Fibroblast of skin of abdomen (primary cell): ENCODE results near the gene KRTCAP3. TPM values are rescaled to one million over a fixed set of nuclear protein-coding genes. Genes with fewer than 3 reads are reported as not detected.
"Not testable (repeated sequence)": the region's sequence is repeated elsewhere in the genome, so short reads cannot be mapped to it uniquely, and the experiment has no call there.

Experiments
- DNase-seq: peaks from one replicate; pipeline ENCODE4 v3.0.0-alpha.2; 2013
- polyA plus RNA-seq, 2 experiments: library from polyadenylated mRNA; unstranded; fragments of 120-200 nt; gene quantifications; one replicate each; pipeline ENCODE4 v1.2.1, GENCODE V29; 2013; ENCODE audit not compliant: insufficient read length in 2 of 2

The KRTCAP3 gene, protein sequence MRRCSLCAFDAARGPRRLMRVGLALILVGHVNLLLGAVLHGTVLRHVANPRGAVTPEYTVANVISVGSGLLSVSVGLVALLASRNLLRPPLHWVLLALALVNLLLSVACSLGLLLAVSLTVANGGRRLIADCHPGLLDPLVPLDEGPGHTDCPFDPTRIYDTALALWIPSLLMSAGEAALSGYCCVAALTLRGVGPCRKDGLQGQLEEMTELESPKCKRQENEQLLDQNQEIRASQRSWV
- 0.73 TPM for polyA plus RNA-seq (2013, experiment 1 of 2; ENCODE audit: insufficient read length)
- 1.1 TPM for polyA plus RNA-seq (2013, experiment 2 of 2; ENCODE audit: insufficient read length)

GRCh38 chr2:27441958-27442919 is at the start of gene KRTCAP3:
Gene KRTCAP3 (plus strand): TSS chr2:27442381. CDS start chr2:27442413, 32 bp downstream.
- no peak for DNase-seq

GRCh38 chr2:27393225-27393624 is 49.0 kb upstream of the KRTCAP3 start:
- DNase-seq = no peak

DNA sequence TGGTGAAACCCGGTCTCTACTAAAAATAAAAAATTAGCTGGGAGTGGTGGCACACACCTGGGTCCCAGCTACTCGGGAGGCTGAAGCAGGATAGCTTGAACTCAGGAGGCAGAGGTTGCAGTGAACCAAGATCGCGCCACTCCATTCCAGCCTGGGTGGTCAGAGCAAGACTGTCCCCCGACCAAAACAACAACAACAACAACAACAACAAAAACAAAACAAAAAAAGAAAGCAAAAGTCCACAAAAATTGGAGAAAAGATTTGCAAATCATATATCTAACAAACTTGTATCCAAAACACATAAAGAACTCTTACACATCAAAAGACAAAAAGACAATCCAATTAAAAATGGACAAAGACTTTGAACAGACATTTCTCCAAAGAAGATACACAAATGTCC is 43.2 kb upstream of the KRTCAP3 start:
- DNase-seq = no peak

- no peak for DNase-seq
These were observed 41.6 kb upstream of the KRTCAP3 start for GRCh38 chr2:27400348-27401135.

- peak; percentile 41 for DNase-seq
These were observed 34.2 kb upstream of the KRTCAP3 start for GRCh38 chr2:27407798-27408491.

DNA sequence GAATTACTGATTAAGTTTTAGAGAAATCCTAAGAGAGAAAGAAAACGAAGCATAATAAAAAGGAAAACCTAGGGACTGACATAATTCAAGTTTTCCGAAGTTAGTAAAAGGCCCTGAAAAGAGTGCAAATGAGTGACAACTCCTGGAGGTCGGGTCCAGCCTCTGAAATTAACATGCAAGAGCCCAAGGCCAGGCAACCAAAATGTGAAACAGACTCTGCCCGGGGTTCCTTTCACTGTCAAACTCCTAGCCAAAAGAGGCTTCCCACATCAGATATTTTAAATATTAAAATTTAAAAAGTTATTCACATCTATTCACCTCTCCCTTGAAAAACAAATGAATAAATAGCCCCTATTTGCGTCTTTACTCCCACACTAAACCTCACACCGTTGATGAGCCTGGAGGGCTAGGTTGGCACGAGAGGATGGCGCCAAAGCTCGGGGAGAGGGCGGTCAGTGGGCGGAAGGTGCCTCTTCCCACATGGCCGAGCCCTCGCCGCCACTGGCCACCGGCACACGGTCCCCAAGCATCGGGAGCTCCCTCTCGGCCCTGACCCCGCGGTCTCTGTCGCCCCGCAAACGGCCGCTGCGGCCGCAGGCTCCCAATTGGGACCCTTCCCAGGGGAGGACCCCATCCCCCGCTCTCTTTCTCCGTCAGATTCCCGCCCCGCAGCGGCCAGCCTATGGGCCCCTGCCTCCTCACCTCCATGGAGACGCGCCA is 33.4 kb upstream of the KRTCAP3 start:
- no peak for DNase-seq

- peak; percentile 91 for DNase-seq
These were observed 32.7 kb upstream of the KRTCAP3 start, which contains the start of gene PPM1G for GRCh38 chr2:27409321-27410073. Gene PPM1G (minus strand): TSS chr2:27409591. CDS start chr2:27409422, 169 bp downstream.

DNA sequence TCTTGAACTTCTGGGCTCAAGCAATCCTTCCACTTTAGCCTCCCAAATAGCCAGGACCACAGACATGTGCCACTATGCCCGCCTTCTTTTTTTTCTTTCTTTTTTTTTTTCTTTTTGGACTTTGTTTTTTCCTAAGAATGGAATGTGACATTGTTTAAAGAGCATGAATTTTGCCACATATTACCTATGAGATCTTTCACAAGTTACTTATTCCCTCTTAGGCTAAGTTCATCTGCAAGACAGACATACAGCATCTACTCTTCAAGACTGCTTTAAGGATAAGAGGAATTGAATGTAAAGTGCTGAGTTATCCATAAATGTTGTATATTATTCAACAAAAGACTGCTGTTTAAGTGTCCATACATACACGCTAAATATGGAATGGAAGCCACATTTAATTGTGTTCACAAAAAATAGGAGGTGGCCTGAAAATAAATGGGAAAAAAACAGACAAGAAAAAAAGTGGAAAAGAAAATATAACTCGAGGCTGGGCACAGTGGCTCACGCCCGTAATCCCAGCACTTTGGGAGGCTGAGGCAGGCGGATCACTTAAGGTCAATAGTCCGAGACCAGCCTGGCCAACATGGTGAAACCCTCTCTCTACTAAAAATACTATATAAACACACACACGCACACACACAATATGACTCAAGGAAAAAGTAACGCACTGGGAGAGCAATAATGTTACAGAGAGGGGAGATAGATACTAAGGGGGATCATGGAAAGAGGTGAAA is 29.6 kb upstream of the KRTCAP3 start:
- DNase-seq = no peak

GRCh38 chr2:27416151-27416550 is 26.0 kb upstream of the KRTCAP3 start:
- DNase-seq = no peak

- DNase-seq = no peak
These were observed 21.2 kb upstream of the KRTCAP3 start for GRCh38 chr2:27420996-27421395.

DNA sequence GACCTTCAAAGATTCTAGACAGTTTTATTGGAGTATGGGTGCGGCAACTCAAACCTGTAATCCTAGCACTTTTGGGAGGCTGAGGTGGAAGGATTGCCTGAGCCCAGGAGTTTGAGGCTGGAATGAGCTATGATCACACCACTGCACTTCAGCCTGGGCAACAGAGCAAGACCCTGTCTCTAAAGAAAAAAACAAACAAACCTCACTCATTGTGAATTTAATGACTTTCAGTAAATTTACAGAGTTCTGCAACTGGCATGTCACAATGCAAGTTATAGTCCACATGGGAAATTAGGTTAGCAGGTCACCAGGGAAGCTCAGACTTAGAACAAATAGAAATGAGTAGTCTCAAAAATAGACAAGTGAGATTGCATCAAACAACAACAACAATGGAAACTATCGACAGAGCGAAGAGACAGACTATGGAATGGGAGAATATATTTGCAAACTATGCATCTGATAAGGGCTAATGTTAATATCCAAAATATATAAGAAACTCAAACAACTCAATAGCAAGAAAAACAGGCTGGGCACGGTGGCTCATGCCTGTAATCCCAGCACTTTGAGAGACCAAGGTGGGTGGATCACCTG is 20.4 kb upstream of the KRTCAP3 start:
- DNase-seq = no peak

DNA sequence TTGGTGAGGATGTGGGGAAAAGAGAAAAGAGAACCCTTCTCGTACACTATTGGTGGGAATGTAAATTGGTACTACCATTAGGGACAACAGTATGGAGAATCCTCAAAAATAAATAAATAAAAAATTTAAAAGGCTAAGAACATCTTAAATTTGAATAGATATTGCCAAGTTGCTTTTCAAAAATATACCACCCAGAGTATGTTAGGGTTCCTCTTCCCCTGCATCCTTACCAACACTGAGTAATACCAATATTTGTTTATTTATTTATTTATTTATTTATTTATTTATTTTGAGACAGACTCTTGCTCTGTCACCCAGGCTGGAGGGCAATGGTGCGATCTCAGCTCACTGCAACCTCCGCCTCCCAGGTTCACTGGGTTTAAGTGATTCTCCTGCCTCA is 19.2 kb upstream of the KRTCAP3 start:
- no peak for DNase-seq

DNA sequence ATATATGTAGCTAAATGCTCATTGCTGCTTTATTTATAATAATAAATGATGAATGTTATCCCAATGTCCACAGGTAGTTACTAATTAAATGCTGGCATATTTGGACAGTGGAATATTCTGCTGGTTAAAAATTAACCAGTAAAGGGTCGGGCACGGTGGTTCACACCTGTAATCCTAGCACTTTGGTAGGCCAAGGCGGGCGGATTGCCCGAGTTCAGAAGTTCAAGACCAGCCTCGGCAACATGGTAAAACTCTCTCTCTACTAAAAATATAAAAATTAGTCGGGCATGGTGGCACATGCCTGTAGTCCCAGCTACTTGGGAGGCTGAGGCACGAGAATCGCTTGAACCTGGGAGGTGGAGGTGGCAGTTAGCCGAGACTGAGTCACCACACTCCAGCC is 17.1 kb upstream of the KRTCAP3 start:
- DNase-seq = not testable (repeated sequence)

DNA sequence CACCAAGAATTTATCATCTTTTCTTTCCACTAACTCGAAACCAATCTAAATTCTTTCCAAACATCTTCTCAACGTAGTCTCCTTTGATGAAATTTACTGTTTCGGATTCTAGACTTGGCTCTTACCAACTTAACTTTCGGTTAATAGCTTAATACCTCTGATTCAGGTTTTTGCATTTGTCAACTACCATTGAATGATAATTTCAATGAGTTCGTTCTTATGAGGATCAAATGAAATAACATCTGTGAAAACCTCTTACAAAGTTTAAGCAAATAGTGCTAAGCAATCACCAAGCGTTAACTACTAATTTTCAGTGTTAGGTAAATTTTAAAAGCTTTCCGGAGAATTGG is 14.3 kb upstream of the KRTCAP3 start:
- DNase-seq = no peak

- peak; percentile 85 for DNase-seq
These were observed 13.8 kb upstream of the KRTCAP3 start, which contains the start of gene NRBP1 for GRCh38 chr2:27428213-27428977. Gene NRBP1 (plus strand): TSS chr2:27428631. CDS start chr2:27433274, 4,643 bp downstream.

DNA sequence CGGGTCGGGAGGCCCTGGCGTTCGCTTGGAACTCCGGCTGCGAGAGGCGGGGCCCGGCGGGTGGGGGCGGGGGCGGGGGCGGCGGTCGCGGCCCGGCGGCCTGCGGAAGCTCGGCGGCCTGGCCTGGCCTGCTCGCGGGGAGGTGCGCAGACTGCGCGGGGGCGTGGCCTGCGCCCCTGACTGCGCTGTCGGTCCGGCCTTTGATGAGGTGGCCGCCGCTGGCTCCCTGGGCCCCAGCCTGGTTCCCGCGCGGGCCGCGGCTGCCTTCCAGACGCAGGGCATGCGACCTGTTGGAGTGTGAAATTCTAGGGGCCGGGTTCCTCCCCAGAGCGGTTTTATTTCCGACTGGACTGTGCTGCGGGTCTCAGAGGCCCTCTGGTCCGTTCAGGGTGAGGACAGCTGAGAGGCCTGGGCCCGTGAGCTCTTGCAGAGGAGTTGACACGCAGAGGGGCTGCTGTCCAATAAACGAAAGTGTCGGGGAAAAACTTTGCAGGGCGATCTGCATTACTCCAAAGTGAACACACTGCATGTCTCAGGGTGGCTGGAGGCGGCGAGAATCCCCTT is 13.1 kb upstream of the KRTCAP3 start:
- peak; percentile 83 for DNase-seq

DNA sequence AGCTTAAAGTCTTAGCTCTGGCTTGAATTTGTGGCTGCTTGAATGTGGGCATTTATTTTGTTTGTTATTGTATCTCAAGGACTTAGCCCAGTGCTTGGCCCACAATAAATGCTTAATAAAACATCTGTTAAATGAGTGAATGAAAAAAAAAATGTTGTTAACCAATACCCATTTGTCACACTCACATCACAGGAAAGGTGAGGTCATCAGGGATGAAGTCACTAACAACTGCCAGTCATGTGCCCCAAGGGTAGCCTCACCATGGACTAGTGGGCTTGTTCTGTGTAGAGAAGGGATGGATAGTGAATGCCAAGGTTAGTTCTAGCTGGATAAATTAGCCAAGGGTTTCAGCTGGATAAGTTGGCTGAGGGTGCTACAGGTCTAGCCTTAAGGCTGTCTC is 10.8 kb upstream of the KRTCAP3 start:
- peak; percentile 23 for DNase-seq

DNA sequence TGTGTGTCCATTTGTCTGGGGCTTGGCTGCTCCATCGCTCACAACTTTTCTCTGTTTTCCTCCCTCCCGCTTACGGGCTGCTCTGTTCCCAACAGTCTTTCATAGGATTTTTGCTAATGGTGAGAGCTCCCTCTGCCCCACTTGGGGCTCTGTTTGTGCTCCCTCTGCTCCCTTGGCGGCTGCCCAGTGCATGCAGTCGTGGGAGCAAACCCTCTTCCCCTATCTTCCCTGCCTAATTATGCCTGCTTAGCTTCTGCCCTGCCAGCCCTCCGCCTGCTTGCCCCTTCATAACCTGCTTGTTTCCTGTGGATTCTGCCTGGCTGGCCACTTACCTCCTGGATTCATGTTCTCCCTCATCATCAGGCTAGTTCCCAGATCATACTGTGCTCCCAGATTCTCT is 6.6 kb upstream of the KRTCAP3 start:
- no peak for DNase-seq
